NCI-H1105 treated with DMSO at 0.1 percent for 48 hours (cell line): ENCODE data around the gene THUMPD1.
"Not testable (repeated sequence)": the region's sequence is repeated elsewhere in the genome, so short reads cannot be mapped to it uniquely, and the experiment has no call there.

Source experiments
- DNase-seq: peaks from one replicate; lab custom pipeline; 2025; lab: John Stamatoyannopoulos, UW

The THUMPD1 gene

DNA sequence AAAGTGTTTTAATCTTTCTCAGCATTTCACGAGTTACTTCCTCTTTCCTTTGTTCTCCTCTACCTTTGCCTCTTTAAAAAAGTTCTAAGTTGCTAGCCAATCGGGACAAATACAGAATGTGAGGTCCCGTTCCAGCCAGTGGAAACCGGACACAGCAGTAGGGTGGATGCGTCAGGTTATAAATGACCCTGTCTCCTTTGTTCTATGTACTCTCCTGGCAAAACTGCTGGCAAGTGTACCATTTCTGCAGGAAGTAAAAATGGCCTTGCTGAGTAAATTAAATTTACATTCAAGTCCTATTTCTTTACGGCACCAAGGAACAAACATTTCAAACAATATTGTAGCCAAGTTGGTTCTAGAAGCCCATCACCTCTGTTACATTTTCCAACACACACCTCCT lies 47.5 kb downstream of the THUMPD1 start:
- not testable (repeated sequence) for DNase-seq

GRCh38 chr16:20689668-20690067 lies 52.0 kb downstream of the THUMPD1 start:
- no peak for DNase-seq

- DNase-seq = no peak
These were observed 57.8 kb downstream of the THUMPD1 start for GRCh38 chr16:20683812-20684211.
